ENCODE results near the gene QRSL1.

The QRSL1 gene

GRCh38 chr6:106600329-106600728 lies 29.0 kb upstream of the QRSL1 start:
- Histone ChIP-seq H3K27ac (no peak overlapping the region), H3K4me3 (no peak overlapping the region)
- DNase-seq (ENCODE audit: low spot score), result no peak
- no peak for TF ChIP-seq CTCF (IDR thresholded peaks at IDR 0.05)

- no peak for TF ChIP-seq CTCF (IDR thresholded peaks at IDR 0.05)
- Histone ChIP-seq H3K27ac (no peak overlapping the region), H3K4me3 (no peak overlapping the region)
- DNase-seq (ENCODE audit: low spot score), result no peak
These were observed 21.2 kb upstream of the QRSL1 start for GRCh38 chr6:106608080-106608668.

- TF ChIP-seq CTCF (IDR thresholded peaks at IDR 0.05), result no peak
- DNase-seq (ENCODE audit: low spot score), result no peak
- Histone ChIP-seq H3K4me3 (no peak overlapping the region), H3K27ac (no peak overlapping the region)
These were observed 19.7 kb upstream of the QRSL1 start for GRCh38 chr6:106609699-106610098.

- Histone ChIP-seq H3K27ac (no peak overlapping the region), H3K4me3 (no peak overlapping the region)
- TF ChIP-seq CTCF (IDR thresholded peaks at IDR 0.05), result no peak
- no peak for DNase-seq (ENCODE audit: low spot score)
These were observed 18.3 kb upstream of the QRSL1 start for GRCh38 chr6:106611030-106611429.

- no peak for DNase-seq (ENCODE audit: low spot score)
These were observed 16.5 kb upstream of the QRSL1 start for GRCh38 chr6:106612671-106613416.

GRCh38 chr6:106613590-106613989 lies 15.8 kb upstream of the QRSL1 start:
- Histone ChIP-seq H3K27ac (no peak overlapping the region), H3K4me3 (no peak overlapping the region)
- TF ChIP-seq CTCF (IDR thresholded peaks at IDR 0.05), result no peak
- DNase-seq (ENCODE audit: low spot score), result no peak

More at GRCh38 chr6:106612671-106613416, 16.5 kb upstream of the QRSL1 start:
- H3K4me3 ChIP-seq, result no peak overlapping the region
- H3K27ac ChIP-seq, result no peak overlapping the region
- TF ChIP-seq CTCF (IDR thresholded peaks at IDR 0.05), result no peak

GRCh38 chr6:106614166-106614565 lies 15.2 kb upstream of the QRSL1 start:
- DNase-seq (ENCODE audit: low spot score), result no peak
- H3K27ac ChIP-seq, result no peak overlapping the region
- TF ChIP-seq CTCF (IDR thresholded peaks at IDR 0.05), result no peak
- H3K4me3 ChIP-seq, result no peak overlapping the region
